ENCODE data around the gene HAUS5.

HAUS5 gene

GRCh38 chr19:35565016-35565856 is 47.3 kb upstream of the HAUS5 start:
- TF ChIP-seq EZH2 (IDR thresholded peaks at IDR 0.05; ENCODE audit: borderline replicate concordance, low read length), result no peak
- TF ChIP-seq CTCF (IDR thresholded peaks at IDR 0.05; ENCODE audit: low read length), result no peak
- Histone ChIP-seq H4K20me1 (ENCODE audit: insufficient read depth, low read length) (no peaks in the 10 kb centered on the region), H3K36me3 (ENCODE audit: insufficient read depth, low read length) (no peaks in the 10 kb centered on the region), H3K79me2 (ENCODE audit: insufficient read depth, low read length) (no peaks in the 10 kb centered on the region), H2AFZ (ENCODE audit: low read length) (no peak overlapping the region), H3K9ac (ENCODE audit: low read length) (no peak overlapping the region), H3K4me2 (ENCODE audit: low read length) (no peak overlapping the region), H3K27ac (ENCODE audit: low read depth, low read length, poor library complexity, severe bottlenecking) (no peak overlapping the region), H3K4me3 (ENCODE audit: low read depth, low read length, poor library complexity, severe bottlenecking) (no peak overlapping the region), H3F3A (ENCODE audit: insufficient read depth, low read length) (no peaks in the 10 kb centered on the region), H3K9me2 (ENCODE audit: low read depth, low read length) (no peaks in the 10 kb centered on the region), H3K4me1 (ENCODE audit: insufficient read depth, low read length, severe bottlenecking) (no peaks in the 10 kb centered on the region), H3K9me3 (ENCODE audit: low read length) (no peaks in the 10 kb centered on the region), H3K27me3 (ENCODE audit: insufficient read depth, low read length) (no peaks in the 10 kb centered on the region)

DNA sequence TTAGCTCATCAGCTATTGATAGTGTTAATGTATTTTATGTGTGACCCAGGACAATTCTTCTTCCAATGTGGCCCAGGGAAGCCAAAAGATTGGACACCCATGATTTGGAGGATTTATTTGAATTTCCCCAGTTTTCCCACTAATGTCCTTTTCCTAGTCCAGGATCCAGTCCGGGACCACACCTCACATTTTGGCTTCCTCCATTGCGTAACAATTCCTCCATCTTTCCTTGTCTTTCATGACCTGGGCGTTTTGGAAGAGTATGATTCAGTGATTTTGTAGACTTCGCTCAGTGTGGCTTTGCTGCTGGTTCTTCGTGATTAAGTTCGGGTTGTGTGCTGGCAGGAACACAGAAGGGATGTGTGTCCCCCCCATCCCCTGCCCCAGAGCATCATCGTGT is 45.8 kb upstream of the HAUS5 start:
- Histone ChIP-seq H3K79me2 (ENCODE audit: insufficient read depth, low read length) (no peaks in the 10 kb centered on the region), H4K20me1 (ENCODE audit: insufficient read depth, low read length) (no peaks in the 10 kb centered on the region), H3K27me3 (ENCODE audit: insufficient read depth, low read length) (no peaks in the 10 kb centered on the region), H3F3A (ENCODE audit: insufficient read depth, low read length) (no peaks in the 10 kb centered on the region), H3K9ac (ENCODE audit: low read length) (no peak overlapping the region), H3K4me2 (ENCODE audit: low read length) (no peak overlapping the region), H3K27ac (ENCODE audit: low read depth, low read length, poor library complexity, severe bottlenecking) (no peak overlapping the region), H3K4me1 (ENCODE audit: insufficient read depth, low read length, severe bottlenecking) (no peaks in the 10 kb centered on the region), H3K36me3 (ENCODE audit: insufficient read depth, low read length) (no peaks in the 10 kb centered on the region), H3K4me3 (ENCODE audit: low read depth, low read length, poor library complexity, severe bottlenecking) (no peak overlapping the region), H2AFZ (ENCODE audit: low read length) (no peak overlapping the region), H3K9me3 (ENCODE audit: low read length) (no peaks in the 10 kb centered on the region), H3K9me2 (ENCODE audit: low read depth, low read length) (no peaks in the 10 kb centered on the region)
- TF ChIP-seq EZH2 (IDR thresholded peaks at IDR 0.05; ENCODE audit: borderline replicate concordance, low read length) (no peak), CTCF (IDR thresholded peaks at IDR 0.05; ENCODE audit: low read length) (no peak)

- Histone ChIP-seq H3K9me2 (ENCODE audit: low read depth, low read length) (no peaks in the 10 kb centered on the region), H3K36me3 (ENCODE audit: insufficient read depth, low read length) (no peaks in the 10 kb centered on the region), H2AFZ (ENCODE audit: low read length) (no peak overlapping the region), H3K27ac (ENCODE audit: low read depth, low read length, poor library complexity, severe bottlenecking) (no peak overlapping the region), H3F3A (ENCODE audit: insufficient read depth, low read length) (no peaks in the 10 kb centered on the region), H3K4me1 (ENCODE audit: insufficient read depth, low read length, severe bottlenecking) (no peaks in the 10 kb centered on the region), H3K4me3 (ENCODE audit: low read depth, low read length, poor library complexity, severe bottlenecking) (no peak overlapping the region), H4K20me1 (ENCODE audit: insufficient read depth, low read length) (no peaks in the 10 kb centered on the region), H3K9ac (ENCODE audit: low read length) (no peak overlapping the region), H3K27me3 (ENCODE audit: insufficient read depth, low read length) (no peaks in the 10 kb centered on the region), H3K4me2 (ENCODE audit: low read length) (no peak overlapping the region), H3K9me3 (ENCODE audit: low read length) (no peaks in the 10 kb centered on the region), H3K79me2 (ENCODE audit: insufficient read depth, low read length) (no peaks in the 10 kb centered on the region)
- no peak for TF ChIP-seq EZH2 (IDR thresholded peaks at IDR 0.05; ENCODE audit: borderline replicate concordance, low read length)
- no peak for TF ChIP-seq CTCF (IDR thresholded peaks at IDR 0.05; ENCODE audit: low read length)
Observed at GRCh38 chr19:35569281-35569781, 43.2 kb upstream of the HAUS5 start.

Data from OCI-LY1 (cell line).